Right kidney (tissue), 1 donor: ENCODE results near the gene PPP6R2.
"Not testable (repeated sequence)": the region's sequence is repeated elsewhere in the genome, so short reads cannot be mapped to it uniquely, and the experiment has no call there.

Experiments used
- DNase-seq: peaks from one replicate; pipeline ENCODE4 v3.0.0-alpha.2; 2016

Gene PPP6R2

DNA sequence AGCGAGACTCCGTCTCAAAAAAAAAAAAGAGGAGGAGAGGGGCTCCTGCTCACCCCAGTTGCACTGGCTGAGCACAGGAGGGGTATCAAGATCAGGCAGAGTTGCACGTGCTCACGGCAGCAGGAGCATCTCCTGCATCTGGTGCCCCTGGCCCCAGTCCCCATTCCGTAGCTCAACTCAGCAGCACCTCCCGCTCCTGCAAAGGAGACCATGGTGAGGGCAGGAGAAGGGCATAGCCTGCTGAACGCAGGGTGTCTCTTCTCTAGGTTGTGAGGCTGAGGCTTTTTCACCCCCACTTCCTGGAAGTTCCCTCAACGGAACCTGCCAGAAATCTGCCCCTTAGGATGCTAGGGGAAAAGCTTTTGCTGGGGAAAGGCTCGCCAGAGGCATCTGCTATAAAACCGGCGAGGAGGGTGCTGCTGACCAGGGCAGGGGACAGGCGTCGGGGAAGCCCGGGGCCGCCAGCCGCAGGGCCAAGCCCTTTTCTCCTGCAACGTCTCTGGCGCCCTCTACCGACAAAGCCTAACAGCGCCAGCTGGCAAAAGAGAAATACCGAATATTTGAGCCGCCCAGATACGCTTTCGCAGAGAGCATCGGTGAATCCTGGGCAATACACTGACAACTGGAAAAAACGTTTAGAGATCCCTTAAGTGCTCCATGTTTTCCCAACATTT, 1.0 kb upstream of the PPP6R2 start:
- DNase-seq: peak; percentile 82

DNA sequence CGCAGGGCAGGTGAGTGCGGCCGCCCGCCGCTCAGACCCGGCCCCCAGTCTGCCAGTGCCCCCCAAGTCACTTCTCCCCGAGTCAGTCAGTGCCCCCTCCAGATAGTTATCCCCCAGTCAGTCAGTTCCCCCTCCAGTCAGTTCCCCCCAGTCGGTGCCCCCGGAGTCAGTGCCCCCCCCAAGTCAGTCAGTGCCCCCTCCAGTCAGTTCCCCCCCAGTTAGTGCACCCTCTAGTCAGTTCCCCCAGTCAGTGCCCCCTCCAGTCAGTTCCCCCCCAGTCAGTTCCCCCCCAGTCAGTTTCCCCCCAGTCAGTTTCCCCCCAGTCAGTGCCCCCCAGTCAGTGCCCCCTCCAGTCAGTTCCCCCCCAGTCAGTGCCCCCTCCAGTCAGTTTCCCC, 411 bp downstream of the PPP6R2 start:
- no peak for DNase-seq

DNA sequence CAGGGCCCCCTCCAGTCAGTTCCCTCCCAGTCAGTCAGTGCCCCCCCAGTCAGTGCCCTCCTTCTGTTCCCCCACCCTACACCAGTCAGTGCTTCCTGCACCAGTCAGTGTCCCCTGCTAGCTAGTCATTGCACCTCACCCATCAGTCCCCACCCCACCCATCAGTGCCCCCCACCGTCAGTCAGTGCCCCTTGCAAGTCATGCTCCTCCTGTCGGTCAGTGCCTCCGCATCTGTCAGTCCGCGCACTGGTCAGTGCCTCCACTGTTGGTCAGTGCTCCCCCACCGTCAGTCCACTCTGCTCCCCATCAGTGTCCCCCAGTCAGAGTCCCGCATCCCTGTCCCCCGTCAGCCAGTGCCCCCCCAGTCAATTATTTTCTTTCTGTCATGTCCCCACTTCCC, 3.3 kb downstream of the PPP6R2 start:
- no peak for DNase-seq

DNA sequence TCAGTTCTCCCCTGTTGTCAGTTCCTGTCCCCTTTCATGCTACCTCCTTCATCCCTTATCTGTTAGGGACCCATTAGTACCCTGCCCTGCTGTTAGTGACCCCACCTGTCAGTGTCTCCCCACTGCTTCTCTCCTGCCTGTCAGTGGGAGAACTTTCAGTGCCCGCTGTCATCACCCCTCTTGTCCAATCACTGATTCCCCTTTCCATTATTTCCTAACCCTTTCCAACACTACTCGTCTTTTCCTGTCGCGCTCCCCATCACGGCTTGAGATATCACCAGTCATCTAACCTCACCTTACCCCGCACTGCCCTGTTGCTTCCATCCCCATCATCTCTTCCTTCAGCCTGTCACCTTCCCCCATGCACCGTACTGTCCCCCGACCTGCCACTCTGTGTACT, 4.0 kb downstream of the PPP6R2 start:
- no peak for DNase-seq

DNA sequence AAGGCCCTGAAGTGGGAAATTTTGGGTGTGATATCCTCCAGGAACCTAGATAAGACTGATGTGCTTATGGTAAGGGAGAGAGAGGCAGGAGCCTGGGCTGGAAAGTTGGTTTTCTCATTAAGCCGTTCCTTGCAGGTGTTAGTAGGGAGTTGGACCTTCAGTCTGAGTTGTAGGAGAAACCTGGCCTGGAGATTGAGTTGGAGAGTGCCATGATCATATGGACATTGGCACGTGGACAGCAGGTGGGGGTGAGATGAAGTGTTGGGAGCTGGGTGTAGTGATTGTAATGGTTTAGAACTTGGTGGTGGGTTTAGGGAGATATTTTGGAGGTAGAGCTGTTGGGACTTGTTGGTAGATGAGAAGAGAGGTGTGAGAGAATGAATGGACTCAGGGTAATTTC, 4.9 kb downstream of the PPP6R2 start:
- no peak for DNase-seq

DNA sequence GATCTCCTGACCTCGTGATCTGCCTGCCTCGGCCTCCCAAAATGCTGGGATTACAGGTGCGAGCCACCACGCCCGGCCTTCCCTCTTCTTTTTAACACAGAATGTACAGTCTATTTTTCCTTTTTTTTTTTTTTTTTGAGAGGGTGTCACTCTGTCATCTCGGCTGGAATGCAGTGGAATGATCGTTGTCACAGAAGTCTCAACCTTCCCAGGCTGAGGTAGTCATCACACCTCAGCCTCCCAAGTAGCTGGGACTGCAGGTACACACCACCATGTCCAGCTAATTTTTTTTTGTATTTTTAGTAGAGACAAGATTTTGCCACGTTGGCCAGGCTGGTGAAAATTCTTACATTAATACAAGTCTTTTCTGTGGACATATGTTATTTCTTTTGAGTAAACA, 13.1 kb downstream of the PPP6R2 start:
- DNase-seq: no peak

DNA sequence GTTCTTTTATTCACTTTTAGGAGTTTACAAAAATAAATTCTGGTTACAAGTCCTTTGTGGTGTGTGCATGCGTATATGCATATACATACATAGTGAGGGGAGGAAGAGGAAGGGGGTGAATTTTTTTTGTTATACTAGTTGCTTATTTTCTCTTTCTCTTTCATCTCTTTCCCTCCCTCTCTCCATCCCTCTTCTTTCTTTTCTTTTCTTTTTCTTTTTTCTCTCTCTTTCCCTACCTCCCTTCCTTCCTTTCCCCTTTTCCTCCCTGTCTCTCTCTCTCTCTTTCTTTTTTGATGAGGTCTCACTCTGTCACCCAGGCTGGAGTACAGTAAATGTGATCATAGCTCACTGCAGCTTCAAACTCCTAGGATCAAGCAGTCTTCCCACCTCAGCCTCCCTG, 14.1 kb downstream of the PPP6R2 start:
- no peak for DNase-seq

DNA sequence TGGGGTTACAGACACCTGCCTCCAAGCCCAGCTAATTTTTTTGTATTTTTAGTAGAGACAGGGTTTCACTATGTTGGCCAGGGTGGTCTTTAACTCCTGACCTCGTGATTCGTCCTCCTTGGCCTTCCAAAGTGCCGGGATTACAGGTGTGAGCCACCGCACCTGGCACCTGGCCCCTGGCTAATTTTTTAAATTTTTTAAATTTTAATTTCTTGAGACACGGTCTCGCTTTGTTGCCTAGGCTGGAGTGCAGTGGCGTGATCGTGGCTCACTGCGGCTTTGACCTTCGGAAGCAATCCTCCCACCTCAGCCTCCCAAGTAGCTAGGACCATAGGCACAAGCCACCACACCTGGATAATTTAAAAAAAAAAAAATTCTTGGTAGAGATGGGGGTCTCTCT, 14.6 kb downstream of the PPP6R2 start:
- no peak for DNase-seq

DNA sequence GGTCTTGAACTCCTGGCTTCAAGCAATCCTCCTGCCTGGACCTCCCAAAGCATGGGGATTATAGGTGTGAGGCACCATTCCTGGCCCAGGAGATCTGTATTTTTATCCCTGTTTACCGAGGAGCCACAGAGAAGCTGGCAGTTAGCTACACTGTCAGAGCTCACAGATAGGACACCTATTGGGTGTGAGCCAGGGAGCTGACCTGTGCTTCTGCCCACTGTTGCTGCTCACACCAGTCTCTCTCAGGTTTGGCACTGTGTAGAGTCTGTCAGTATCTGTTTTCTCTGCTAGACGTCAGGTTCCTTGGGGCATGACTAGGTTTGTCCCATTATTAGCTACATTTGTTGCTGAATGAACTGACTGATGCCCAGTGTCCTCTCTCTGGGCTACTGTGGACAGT, 17.5 kb downstream of the PPP6R2 start:
- no peak for DNase-seq

DNA sequence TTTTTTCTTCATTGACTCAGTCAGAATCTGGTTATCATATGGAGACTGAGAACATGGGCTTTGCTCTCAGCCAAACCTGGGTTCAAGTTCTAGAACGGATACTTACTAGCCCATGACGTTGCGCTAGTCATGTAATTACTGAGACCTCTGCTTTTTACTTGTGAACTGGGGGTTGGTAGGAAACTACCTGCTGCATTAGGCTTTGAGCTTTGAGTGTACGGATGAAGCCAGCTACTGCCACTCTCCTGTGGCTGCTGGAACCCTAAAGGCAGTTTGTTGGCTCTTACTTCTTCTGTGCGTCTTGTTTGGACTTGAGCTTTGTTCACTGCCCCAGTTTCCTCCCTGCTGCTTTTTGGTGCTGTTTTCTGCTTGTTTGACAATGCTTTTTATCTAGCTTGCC, 18.1 kb downstream of the PPP6R2 start:
- no peak for DNase-seq

DNA sequence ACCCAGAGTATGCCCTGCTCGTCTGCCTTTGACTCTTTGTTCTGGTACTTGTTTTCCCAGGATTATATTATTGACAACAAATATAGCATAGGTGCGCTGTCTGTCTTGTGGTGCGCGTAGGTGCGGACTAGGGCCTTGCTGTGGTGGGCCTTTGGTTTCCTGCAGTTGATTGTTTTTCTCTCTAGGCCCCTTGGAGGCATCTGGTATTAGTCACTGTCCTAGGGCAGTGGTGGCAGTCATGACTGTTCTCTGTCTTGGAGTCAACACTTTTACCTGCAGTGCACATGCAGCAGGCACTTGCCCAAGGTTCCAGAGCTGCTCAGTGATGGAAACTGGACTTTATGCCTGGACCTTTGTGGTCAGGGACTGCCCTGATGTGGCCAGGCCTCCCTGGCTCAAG, 18.6 kb downstream of the PPP6R2 start:
- no peak for DNase-seq

DNA sequence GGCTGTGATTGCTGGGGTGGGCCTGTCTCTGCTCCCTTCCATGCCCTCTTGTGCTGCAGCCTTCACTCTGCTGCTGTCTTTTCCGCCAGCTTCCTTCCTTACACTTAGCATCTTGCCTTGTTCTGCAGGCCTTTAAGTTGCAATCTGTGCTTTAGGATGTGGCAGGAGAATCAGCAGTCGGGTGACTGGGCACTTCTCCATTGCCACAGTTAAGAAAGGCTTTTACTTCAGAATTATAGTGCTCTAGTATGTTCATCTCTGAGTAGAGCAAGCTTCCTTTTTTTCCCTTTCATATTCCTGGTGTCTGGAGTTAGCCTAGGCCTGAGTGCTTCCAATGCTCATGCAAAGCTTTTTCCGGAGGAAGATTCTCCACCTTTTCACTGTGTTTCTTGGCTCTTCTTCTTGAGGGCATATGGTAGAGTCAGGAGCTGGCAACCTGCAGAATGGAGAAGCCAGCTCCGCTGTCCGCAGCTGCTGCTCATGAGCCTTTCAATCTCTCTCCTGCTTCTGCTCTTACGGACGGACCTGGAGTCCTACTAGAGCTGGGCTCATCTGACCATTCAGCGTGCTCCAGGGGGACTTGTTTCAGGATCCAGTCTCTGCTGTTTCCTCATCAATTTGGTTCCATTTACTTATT, 20.2 kb downstream of the PPP6R2 start:
- DNase-seq: no peak

DNA sequence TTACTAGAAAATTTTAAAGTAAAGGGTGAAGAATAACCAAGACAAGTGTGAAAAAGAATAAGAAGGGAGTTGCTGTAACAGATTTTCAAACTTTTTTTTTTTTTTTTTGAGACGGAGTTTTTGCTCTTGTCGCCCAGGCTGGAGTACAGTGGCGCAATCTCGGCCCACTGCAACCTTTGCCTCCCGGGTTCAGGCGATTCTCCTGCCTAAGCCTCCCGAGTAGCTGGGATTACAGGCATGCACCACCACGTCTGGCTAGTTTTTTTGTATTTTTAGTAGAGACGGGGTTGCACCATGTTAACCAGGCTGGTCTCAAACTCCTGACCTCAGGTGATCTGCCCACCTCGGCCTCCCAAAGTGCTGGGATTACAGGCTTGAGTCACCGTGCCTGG, 20.7 kb downstream of the PPP6R2 start:
- not testable (repeated sequence) for DNase-seq

DNA sequence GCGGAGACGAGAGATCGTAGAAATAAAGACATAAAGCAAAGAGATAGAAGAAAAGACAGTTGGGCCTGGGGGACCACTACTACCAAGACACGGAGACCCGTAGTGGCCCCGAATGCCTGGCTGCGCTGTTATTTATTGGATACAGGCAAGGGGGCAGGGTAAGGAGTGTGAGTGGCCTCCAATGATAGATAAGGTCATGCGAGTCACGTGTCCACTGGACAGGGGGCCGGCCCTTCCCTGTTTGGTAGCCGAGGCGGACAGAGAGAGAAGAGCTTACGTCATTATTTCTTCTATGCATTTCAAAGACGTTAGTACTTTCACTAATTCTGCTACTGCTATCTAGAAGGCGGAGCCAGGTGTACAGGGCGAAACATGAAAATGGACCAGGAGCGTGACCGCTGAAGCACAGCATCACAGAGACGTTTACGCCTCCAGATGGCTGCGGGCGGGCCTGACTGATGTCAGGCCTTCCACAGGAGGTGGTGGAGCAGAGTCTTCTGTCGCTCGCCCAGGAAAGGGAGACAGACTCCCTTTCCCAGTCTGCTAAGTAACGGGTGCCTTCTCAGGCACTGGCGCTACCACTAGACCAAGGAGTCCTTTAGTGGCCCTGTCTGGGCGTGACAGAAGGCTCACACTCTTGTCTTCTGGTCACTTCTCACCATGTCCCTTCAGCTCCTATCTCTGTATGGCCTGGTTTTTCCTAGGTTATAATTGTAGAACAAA, 24.8 kb downstream of the PPP6R2 start:
- DNase-seq: no peak

DNA sequence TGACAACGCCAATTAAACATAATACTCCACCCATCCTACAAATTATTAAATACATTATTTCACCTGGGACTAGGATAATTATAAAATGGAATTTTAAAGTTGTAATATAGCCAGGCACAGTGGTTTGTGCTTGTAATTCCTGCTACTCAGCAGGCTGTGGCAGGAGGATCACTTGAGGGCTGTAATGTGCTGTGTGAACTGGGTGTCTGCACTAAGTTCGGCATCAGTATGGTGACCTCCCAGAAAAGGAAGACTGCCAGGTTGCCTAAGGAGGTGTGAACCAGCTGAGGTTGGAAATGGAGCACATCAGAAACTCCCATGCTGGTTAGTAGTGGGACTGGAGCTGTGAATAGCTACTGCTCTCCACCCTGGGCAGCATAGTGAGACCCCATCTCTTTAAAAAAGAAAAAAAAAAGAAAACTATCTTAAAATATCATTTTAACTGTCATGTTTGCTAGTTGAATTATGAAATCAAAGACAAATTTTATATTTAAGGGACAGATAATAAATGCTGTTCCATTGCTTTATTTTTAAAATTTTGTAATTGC, 28.0 kb downstream of the PPP6R2 start:
- DNase-seq: no peak

DNA sequence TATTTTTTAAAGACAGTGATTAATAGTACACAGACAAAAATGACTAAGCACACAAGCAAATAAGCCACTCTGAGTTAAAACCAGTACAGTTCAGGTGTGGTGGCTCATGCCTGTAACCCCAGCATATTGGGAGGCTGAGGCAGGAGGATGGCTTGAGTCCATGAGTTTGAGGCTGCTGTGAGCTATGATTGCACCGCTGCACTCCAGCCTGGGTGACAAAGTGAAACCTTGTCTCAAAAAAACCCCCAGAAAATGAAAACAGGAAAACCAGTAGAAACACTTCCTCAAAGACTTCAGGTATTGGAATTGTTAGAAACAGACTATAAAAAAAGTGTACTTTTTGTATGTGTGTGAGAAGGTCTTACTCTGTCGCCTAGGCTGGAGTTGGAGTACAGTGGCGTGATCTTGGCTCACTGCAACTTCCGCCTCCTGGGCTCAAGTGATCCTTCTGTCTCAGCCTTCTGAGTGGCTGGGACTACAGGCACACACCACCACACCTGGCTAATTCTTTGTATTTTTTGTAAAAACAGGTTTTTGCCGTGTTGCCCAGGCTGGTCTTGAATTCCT, 33.0 kb downstream of the PPP6R2 start:
- no peak for DNase-seq

DNA sequence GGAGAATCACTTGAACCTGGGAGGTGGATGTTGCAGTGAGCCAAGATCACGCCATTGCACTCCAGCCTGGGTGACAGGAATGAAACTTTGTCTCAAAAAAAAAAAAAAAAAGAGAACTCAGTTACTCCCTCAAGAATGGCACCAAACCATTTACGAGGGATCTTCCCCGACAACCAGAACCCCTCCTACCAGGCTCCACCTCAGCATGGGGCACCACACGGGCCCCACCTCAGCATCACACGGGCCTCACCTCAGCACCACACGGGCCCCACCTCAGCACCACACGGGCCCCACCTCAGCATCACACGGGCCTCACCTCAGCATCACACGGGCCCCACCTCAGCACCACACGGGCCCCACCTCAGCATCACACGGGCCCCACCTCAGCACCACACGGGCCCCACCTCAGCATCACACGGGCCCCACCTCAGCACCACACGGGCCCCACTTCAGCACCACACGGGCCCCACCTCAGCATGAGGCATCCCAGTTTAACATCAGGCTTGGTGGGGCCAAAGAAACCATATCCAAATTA, 38.0 kb downstream of the PPP6R2 start:
- DNase-seq: not testable (repeated sequence)

DNA sequence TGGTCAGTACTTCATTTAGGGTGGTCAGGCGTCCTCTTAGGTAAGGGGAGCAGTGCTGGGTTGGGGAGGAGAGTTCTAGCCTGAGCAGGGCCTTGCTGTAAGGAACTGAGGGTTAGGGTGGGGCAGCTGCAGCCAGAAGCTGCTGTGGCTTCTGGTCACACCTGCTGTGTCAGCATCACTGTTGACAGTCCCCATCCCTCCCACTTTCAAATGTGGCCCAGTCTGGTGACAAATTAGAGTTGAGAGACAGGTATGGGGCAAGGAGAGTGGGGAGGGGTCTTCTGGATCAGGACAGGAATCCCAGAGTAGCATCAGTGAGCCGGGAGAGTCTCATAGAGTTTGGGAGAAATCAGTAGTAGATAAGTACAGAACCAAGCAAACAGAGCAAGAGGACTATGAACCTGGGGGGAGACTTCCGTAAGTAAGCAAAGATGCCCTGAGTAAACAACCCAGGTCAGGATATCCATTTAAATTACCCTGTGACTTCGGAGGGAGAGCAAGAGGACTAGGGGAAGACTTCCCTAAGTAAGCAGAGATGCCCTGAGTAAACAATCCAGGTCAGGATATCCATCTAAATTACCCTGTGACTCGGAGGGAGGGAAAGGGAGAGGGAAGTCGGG, 53.7 kb downstream of the PPP6R2 start:
- DNase-seq: peak; percentile 11

DNA sequence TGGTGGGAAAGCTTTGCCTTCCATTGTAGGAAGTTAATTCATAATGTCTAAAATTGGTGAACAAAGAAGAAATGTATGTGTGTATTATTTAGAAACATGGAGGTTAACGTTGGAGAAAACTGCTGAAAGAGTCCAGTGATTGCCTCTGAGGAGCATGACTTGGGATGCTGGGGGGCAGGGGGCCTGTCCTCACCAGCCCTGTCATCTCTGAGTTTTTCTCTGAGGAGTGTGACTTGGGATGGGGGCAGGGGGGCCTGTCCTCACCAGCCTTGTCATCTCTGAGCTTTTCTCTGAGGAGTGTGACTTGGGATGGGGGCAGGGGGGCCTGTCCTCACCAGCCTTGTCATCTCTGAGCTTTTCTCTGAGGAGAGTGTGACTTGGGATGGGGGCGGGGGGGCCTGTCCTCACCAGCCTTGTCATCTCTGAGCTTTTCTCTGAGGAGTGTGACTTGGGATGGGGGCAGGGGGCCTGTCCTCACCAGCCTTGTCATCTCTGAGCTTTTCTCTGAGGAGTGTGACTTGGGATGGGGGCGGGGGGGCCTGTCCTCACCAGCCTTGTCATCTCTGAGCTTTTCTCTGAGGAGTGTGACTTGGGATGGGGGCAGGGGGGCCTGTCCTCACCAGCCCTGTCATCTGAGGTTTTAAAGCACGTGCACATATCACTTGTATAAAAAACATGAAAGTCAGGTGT, 54.4 kb downstream of the PPP6R2 start:
- DNase-seq: not testable (repeated sequence)

DNA sequence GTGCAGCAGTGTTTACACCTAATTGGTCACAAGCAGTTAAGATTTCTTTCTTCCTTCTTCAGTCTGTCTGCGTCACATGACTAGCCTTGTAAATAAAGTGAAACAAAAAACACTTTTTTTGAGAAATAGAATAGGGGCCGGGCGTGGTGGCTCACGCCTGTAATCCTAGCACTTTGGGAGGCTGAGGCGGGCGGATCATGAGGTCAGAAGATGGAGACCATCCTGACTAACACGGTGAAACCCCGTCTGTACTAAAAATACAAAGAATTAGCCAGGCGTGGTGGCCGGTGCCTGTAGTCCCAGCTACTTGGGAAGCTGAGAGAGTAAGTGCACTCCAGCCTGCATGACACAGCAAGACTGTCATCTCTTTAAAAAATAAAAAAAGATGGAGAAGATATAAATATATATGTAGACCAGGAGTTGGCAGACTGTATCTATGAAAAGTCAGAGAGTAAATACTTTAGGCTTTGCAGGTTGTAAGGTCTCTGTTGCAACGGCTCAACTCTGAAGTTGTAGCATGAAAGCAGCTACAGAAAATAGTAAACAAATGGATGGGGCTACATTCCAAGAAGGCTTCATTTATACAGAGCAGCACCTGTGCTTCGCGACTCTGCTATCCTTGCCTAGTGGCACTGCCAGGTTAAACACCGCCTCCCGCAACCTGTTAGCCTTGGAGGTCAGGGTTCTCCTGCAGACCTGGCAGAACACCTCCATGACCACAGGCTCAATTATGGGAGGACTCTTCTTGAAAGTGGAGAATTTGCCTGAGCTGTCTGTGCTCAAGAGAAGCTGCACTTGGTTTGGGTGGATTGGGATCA, 55.9 kb downstream of the PPP6R2 start:
- DNase-seq: no peak

DNA sequence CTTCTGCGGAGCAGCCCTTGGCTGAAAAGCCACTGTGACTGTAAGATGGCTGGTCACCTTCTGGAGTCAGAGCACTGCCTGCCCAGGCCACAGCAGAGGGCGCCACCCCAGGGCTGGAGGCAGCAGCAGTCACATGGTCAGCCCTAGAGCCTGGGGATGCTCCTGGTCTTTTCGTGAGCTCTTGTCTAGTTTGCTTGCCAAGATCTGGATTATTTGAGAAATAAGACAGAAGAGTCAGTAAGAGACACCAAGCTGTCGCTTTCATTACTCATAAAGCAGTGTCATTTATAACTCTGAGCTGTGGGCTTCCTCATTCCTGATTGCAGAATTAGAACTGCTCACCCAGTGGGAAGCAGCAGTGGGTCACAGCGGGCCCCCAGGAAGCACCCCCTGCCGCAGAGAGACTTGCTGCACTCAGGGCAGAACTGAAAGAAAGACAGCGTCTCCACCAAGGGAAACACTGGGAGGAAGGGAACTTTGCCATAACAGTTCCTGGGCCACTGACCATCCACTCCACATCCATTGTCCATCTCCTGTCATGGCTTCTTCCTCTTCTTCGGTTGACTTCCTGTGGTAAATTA, 56.7 kb downstream of the PPP6R2 start:
- no peak for DNase-seq
